Bronchial epithelial cell (primary cell): ENCODE measurements around the gene TTLL11. TPM values are rescaled to one million over a fixed set of nuclear protein-coding genes. Genes with fewer than 3 reads are reported as not detected.
A peak's percentile ranks its signal among the peaks of the same experiment; 100 is the strongest.

Source experiments
- DNase-seq: peaks from one replicate; pipeline ENCODE4 v3.0.0-alpha.2; 2010; ENCODE audit warnings: low read depth
- FAIRE-seq: peaks from 2 replicates; lab custom pipeline; 2011; peaks lifted over from hg19 to GRCh38; lab: Jason Lieb, UNC
- H3K27me3 ChIP-seq: 2 replicates; pipeline ENCODE4 v1.5.1; 2011; ENCODE audit warnings: low read length; ENCODE audit not compliant: control insufficient read depth, insufficient read depth
- H3K36me3 ChIP-seq: 2 replicates; pipeline ENCODE4 v1.5.1; 2011; ENCODE audit warnings: low read length; ENCODE audit not compliant: control insufficient read depth, insufficient read depth
- H3K4me3 ChIP-seq: 2 replicates; pipeline ENCODE4 v1.5.1; 2011; ENCODE audit warnings: mild to moderate bottlenecking, low read depth, low read length, control low read depth
- total RNA-seq: library from RNA; depleted of rRNA; stranded (reverse); fragments of >200 nt; gene quantifications from 2 replicates; pipeline ENCODE4 v1.2.1, GENCODE V29; 2014
- TF ChIP-seq, protein P1 (sequence below): IDR thresholded peaks from 2 replicates; pipeline ENCODE4 v1.5.1; 2011; ENCODE audit warnings: mild to moderate bottlenecking, moderate library complexity, low read length, control low read depth, inconsistent platforms; ENCODE audit not compliant: insufficient read depth, severe bottlenecking

TTLL11 gene
- total RNA-seq, 1 donor from 2014 or later, result 1.8 TPM

DNA sequence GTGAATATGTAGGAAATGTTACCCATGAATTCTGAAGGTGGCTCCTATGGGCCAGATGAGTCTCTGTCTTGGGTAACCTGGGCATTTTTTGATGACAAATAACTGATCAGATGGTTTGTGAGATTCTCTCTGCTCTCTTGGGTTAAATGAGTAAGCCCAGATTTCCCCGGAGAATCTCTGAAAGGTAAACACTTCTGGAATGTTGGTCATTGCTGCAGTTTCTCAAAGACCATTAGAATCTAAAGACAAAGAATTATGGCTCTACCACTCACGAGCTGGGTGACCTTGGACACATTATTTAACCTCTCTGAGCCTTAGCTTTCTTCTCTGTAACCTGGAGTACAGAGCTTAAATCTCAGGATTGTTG is 250.5 kb downstream of the TTLL11 start:
- H3K36me3 ChIP-seq, result peaks cover 6% of the 10 kb centered on the region
- H3K27me3 ChIP-seq, result no peaks in the 10 kb centered on the region
- H3K4me3 ChIP-seq, result no peak overlapping the region
- DNase-seq (peak; percentile 65), FAIRE-seq (no peak)
- TF ChIP-seq, protein P1, sequence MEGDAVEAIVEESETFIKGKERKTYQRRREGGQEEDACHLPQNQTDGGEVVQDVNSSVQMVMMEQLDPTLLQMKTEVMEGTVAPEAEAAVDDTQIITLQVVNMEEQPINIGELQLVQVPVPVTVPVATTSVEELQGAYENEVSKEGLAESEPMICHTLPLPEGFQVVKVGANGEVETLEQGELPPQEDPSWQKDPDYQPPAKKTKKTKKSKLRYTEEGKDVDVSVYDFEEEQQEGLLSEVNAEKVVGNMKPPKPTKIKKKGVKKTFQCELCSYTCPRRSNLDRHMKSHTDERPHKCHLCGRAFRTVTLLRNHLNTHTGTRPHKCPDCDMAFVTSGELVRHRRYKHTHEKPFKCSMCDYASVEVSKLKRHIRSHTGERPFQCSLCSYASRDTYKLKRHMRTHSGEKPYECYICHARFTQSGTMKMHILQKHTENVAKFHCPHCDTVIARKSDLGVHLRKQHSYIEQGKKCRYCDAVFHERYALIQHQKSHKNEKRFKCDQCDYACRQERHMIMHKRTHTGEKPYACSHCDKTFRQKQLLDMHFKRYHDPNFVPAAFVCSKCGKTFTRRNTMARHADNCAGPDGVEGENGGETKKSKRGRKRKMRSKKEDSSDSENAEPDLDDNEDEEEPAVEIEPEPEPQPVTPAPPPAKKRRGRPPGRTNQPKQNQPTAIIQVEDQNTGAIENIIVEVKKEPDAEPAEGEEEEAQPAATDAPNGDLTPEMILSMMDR, result no peak

DNA sequence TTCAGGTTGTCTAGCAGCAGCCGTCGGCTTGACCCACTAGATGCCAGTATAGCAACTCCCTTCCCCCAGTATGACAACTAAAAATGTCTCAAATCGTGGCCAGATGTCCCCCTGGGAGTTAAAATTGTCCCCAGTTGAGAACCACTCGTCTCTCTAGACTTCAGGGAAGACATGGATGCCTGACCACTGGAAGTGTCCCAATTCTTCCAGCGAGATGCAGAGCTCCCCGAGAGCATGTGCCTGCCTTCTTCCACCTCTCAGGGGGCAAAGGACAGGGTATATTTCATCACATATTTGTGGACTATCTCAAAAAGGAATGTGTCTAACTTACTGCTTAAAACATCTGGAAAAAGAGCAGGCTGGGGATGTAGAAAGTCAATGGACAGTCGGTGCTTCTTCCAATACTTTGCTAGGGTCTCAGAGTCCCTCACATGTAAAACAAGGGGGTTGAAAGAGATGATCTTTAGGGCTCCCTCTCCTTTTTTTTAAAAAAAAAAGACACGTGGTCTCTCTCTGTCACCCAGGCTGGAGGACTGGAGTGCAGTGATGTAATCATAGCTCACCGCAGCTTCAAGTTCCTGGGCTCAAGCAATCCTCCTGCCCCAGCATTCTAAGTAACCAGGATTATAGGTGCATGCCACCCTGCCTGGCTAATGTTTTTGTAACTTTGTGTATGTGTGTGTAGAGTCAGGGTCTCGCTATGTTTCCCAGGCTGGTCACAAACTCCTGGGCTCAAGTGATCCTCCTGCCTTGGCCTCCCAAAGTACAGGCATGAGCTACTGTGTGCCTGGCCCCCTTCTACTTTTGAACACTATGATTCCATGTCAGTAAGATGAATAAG is 251.1 kb downstream of the TTLL11 start:
- TF ChIP-seq, protein P1, result no peak
- H3K27me3 ChIP-seq, result no peaks in the 10 kb centered on the region
- no peak for FAIRE-seq
- peaks cover 7% of the 10 kb centered on the region for H3K36me3 ChIP-seq
- H3K4me3 ChIP-seq, result no peak overlapping the region
- DNase-seq, result no peak

GRCh38 chr9:121840838-121841760 is 252.0 kb downstream of the TTLL11 start:
- Histone ChIP-seq H3K4me3 (no peak overlapping the region), H3K36me3 (peaks cover 7% of the 10 kb centered on the region), H3K27me3 (no peaks in the 10 kb centered on the region)
- no peak for FAIRE-seq
- DNase-seq, result no peak
- TF ChIP-seq, protein P1, result no peak

DNA sequence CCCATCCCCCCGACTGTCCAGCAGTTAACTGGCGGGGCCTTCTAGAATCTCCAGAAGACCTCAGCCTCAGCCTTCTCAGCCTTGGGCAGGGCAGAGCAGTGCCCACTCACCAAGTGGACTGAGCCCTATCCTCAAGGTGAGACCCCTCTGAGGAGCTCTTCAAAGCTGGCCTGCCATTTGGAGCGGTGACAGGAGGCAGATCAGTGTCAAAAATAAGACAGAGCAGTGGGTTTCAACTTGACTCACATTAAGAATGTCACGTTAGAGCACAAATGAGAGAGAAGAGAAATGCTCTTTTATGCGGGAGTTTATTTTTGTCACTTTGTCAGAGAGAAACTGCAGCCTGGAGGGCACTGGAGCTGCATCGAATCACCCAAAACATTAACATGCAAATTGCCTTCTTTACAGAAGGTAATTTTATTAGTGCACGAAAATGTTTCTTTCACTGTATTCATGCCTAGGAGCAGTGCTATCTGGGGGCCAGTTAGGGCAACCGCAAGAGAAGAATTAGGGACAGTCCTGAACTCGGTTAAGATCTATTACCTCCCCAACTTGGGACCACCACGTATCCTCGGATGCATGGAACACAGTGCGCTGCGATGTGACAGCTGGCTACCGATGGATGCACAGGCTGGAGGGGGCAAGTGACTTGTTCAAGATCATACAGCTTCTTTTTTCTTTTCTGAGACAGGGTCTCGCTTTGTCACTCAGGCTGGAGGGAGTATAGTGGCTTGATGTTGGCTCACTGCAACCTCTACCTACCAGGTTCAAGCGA is 253.2 kb downstream of the TTLL11 start:
- no peak overlapping the region for H3K4me3 ChIP-seq
- H3K36me3 ChIP-seq, result peaks cover 7% of the 10 kb centered on the region
- no peaks in the 10 kb centered on the region for H3K27me3 ChIP-seq
- TF ChIP-seq, protein P1, result no peak
- FAIRE-seq (no peak), DNase-seq (no peak)

DNA sequence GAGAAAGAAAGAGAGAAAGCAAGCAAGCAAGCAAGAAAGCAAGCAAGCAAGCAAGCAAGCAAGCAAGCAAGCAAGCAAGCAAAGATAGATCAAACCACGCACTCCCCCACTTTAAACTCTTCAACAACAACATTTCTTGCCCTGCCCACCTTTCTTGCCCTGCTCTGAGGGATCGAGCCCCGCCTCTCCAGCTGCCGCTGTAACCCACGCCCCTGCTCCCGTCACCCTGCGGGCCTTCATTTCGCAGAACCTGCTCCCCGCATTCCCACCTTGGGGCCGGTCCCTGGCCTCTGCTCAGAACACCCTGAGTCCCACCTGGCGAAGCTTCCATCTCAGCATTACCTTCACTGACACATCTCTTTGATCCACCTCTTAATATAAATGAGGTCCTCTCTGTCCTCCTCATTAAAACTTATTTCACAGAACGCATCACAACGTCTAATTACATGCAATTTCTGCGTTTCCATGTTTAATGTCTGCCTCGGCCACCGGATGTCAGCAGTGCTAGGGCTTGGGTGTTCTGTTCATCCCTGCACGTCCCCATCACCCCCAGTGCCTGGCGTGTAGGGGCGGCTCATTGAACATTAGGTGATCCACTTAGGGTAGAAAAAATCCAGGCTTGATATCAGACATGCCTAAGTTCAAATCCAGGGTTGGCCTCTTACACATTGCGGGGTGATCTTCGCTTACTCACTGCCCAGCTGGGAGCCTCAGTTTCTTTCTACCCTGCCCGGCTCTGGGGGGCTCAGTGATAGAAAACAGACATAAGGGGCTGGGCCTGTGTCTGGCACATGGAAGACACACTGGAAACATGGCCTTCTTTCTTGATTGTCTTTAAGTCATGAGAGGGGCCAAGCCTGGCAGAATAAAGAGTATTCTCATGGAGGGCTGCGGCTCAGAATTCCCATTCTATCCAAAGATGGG is 254.1 kb downstream of the TTLL11 start:
- TF ChIP-seq, protein P1, result no peak
- Histone ChIP-seq H3K36me3 (peaks cover 7% of the 10 kb centered on the region), H3K27me3 (no peaks in the 10 kb centered on the region), H3K4me3 (no peak overlapping the region)
- FAIRE-seq (no peak), DNase-seq (no peak)
